NOMO-1 treated with dmso at 0.1 percent for 144 hours (cell line): Measurements from ENCODE around the gene SOX6.

Experiments
- DNase-seq: peaks from one replicate; lab custom pipeline; 2025; ENCODE audit not compliant: unreplicated experiment; lab: John Stamatoyannopoulos, UW

SOX6 gene

GRCh38 chr11:16321148-16321547 lies 35.2 kb downstream of the SOX6 start:
- DNase-seq: no peak

GRCh38 chr11:16318320-16318719 lies 38.0 kb downstream of the SOX6 start:
- no peak for DNase-seq

- DNase-seq: no peak
Measured at GRCh38 chr11:16317712-16318111, 38.6 kb downstream of the SOX6 start.

- no peak for DNase-seq
Measured at GRCh38 chr11:16313846-16314245, 42.5 kb downstream of the SOX6 start.

GRCh38 chr11:16312233-16312765 lies 44.0 kb downstream of the SOX6 start:
- DNase-seq: no peak

- DNase-seq: no peak
Measured at GRCh38 chr11:16311831-16312230, 44.5 kb downstream of the SOX6 start.

GRCh38 chr11:16310943-16311342 lies 45.4 kb downstream of the SOX6 start:
- no peak for DNase-seq

GRCh38 chr11:16309226-16309625 lies 47.1 kb downstream of the SOX6 start:
- no peak for DNase-seq

GRCh38 chr11:16301462-16301861 lies 54.9 kb downstream of the SOX6 start:
- DNase-seq: no peak

- DNase-seq: no peak
Measured at GRCh38 chr11:16299884-16300782, 56.2 kb downstream of the SOX6 start.

- DNase-seq: no peak
Measured at GRCh38 chr11:16299390-16299789, 57.0 kb downstream of the SOX6 start.

- no peak for DNase-seq
Measured at GRCh38 chr11:16297332-16297731, 59.0 kb downstream of the SOX6 start.

- DNase-seq: no peak
Measured at GRCh38 chr11:16296273-16296672, 60.1 kb downstream of the SOX6 start.

- no peak for DNase-seq
Measured at GRCh38 chr11:16295592-16295991, 60.8 kb downstream of the SOX6 start.

GRCh38 chr11:16293204-16293681 lies 63.1 kb downstream of the SOX6 start:
- DNase-seq: no peak

- no peak for DNase-seq
Measured at GRCh38 chr11:16292167-16292859, 64.0 kb downstream of the SOX6 start.

- DNase-seq: no peak
Measured at GRCh38 chr11:16291729-16292128, 64.6 kb downstream of the SOX6 start.

- no peak for DNase-seq
Measured at GRCh38 chr11:16289541-16289940, 66.8 kb downstream of the SOX6 start.

GRCh38 chr11:16287630-16288280 lies 68.6 kb downstream of the SOX6 start:
- no peak for DNase-seq

- no peak for DNase-seq
Measured at GRCh38 chr11:16286095-16286494, 70.3 kb downstream of the SOX6 start.

- no peak for DNase-seq
Measured at GRCh38 chr11:16280256-16280682, 76.1 kb downstream of the SOX6 start.
